GM12878 (cell line): Measurements from ENCODE around the gene MDFIC. TPM values are rescaled to one million over a fixed set of nuclear protein-coding genes. Genes with fewer than 3 reads are reported as not detected.

Experiments used
- ATAC-seq: fragments of 200-7000 bp; cut with Tn5 transposase; 3 replicates; pipeline ENCODE4 v1.9.1; 2020; ENCODE audit warnings: mild to moderate bottlenecking, moderate library complexity
- BruUV-seq: library from RNA; stranded (reverse); fragments of 400-500 nt; replicated peaks from 2 replicates; lab custom pipeline; 2021; lab: Mats Ljungman, UMichigan
- CTCF ChIA-PET: fragments of 300-600 bp; sonication (Branson Sonifier 250); formaldehyde crosslinking; extraction: SDS; loops from one replicate; lab custom pipeline; 2021; ENCODE audit warnings: inconsistent platforms; lab: Yijun Ruan, JAX
- POLR2A ChIA-PET: fragments of 350-600 bp; formaldehyde crosslinking; extraction: SDS; loops from one replicate; lab custom pipeline; 2021; ENCODE audit warnings: inconsistent platforms; lab: Charles Lee
- RAD21 ChIA-PET: fragments of 300-600 bp; sonication (Branson Sonifier 250); formaldehyde crosslinking; loops from one replicate; lab custom pipeline; 2023; ENCODE audit warnings: antibody characterized with exemption; ENCODE audit not compliant: unreplicated experiment; lab: Charles Lee
- SMC1A ChIA-PET: fragments of 300-600 bp; sonication (Branson Sonifier 250); formaldehyde crosslinking; loops from one replicate; lab custom pipeline; 2023; ENCODE audit not compliant: unreplicated experiment, uncharacterized antibody; lab: Charles Lee
- DNase-seq: peaks from one replicate; pipeline ENCODE4 v3.0.0-alpha.2; 2011; ENCODE audit warnings: low read depth, low spot score
- FAIRE-seq: peaks from 3 replicates; lab custom pipeline; 2011; peaks lifted over from hg19 to GRCh38; lab: Jason Lieb, UNC
- H2AFZ ChIP-seq: 2 replicates; pipeline ENCODE4 v1.6.0; 2011; ENCODE audit warnings: low read depth, low read length, control low read depth; ENCODE audit not compliant: control insufficient read depth
- H3K27ac ChIP-seq: 2 replicates; pipeline ENCODE4 v1.5.1; 2011; ENCODE audit warnings: control low read depth; ENCODE audit not compliant: control insufficient read depth, insufficient read depth
- H3K27me3 ChIP-seq, 2 experiments: replicated peaks in 1 of 2; 2 replicates each; pipeline versions ENCODE4 v1.6.0 to v1.6.1; 2011; ENCODE audit warnings: low read length in 1 of 2; ENCODE audit not compliant: control insufficient read depth in 2 of 2, insufficient read depth in 2 of 2
- H3K36me3 ChIP-seq, 2 experiments: 2 replicates each; pipeline ENCODE4 v1.5.1; 2011; ENCODE audit warnings: low read length in 1 of 2; ENCODE audit not compliant: control insufficient read depth in 2 of 2, insufficient read depth in 2 of 2
- H3K4me1 ChIP-seq: 2 replicates; pipeline ENCODE4 v1.6.1; 2011; ENCODE audit warnings: mild to moderate bottlenecking, low read length, moderate library complexity, mixed read lengths; ENCODE audit not compliant: control insufficient read depth, insufficient read depth
- H3K4me2 ChIP-seq: 2 replicates; pipeline ENCODE4 v1.6.0; 2011; ENCODE audit warnings: control low read depth; ENCODE audit not compliant: control insufficient read depth, insufficient read depth
- H3K4me3 ChIP-seq: fragments of 200-600 bp; sonication (generic); 2 replicates; pipeline ENCODE4 v1.5.1; 2016
- H3K79me2 ChIP-seq: 2 replicates; pipeline ENCODE4 v1.6.0; 2011; ENCODE audit warnings: low read length; ENCODE audit not compliant: control insufficient read depth, insufficient read depth
- H3K9ac ChIP-seq: 2 replicates; pipeline ENCODE4 v1.8.0; 2011; ENCODE audit warnings: low read length, control low read depth, mixed read lengths; ENCODE audit not compliant: control insufficient read depth, insufficient read depth
- H3K9me3 ChIP-seq: replicated peaks from 3 replicates; pipeline ENCODE4 v1.5.1; 2011; ENCODE audit warnings: mild to moderate bottlenecking, low read length; ENCODE audit not compliant: control insufficient read depth, insufficient read depth
- H4K20me1 ChIP-seq: 2 replicates; pipeline ENCODE4 v1.6.0; 2011; ENCODE audit not compliant: control insufficient read depth, insufficient read depth
- ATF7 ChIP-seq: fragments of 450-650 bp; IDR thresholded peaks from 2 replicates; pipeline ENCODE4 v1.6.1; 2016; ENCODE audit warnings: low read depth, mild to moderate bottlenecking
- CHD4 ChIP-seq: fragments of 200-600 bp; sonication (generic); IDR thresholded peaks from 2 replicates; pipeline ENCODE4 v1.6.1; 2016; ENCODE audit warnings: mild to moderate bottlenecking
- CREB1 ChIP-seq: IDR thresholded peaks from 2 replicates; pipeline ENCODE4 v1.6.1; 2012; ENCODE audit warnings: low read depth, mild to moderate bottlenecking, inconsistent platforms
- DPF2 ChIP-seq: fragments of 450-650 bp; IDR thresholded peaks from 2 replicates; pipeline ENCODE4 v1.6.1; 2017; ENCODE audit warnings: mild to moderate bottlenecking
- EZH2 ChIP-seq: IDR thresholded peaks from 2 replicates; pipeline ENCODE4 v1.6.1; 2012; ENCODE audit warnings: low read depth, mild to moderate bottlenecking, control low read depth, inconsistent platforms, low read length, borderline replicate concordance; ENCODE audit not compliant: control insufficient read depth
- FOXM1 ChIP-seq: IDR thresholded peaks from 2 replicates; pipeline ENCODE4 v1.6.1; 2012; ENCODE audit warnings: low read depth, mild to moderate bottlenecking, inconsistent platforms, low read length, moderate library complexity
- GABPA ChIP-seq: IDR thresholded peaks from 2 replicates; pipeline ENCODE4 v1.6.1; 2014; ENCODE audit warnings: antibody characterized with exemption, low read depth, mild to moderate bottlenecking, inconsistent platforms
- IKZF1 ChIP-seq: fragments of 450-650 bp; conservative IDR thresholded peaks from 2 replicates; pipeline ENCODE4 v1.6.1; 2017; ENCODE audit warnings: antibody characterized with exemption, mild to moderate bottlenecking
- IKZF2 ChIP-seq, 2 experiments: fragments of 450-650 bp; IDR thresholded peaks; 2 replicates each; pipeline ENCODE4 v1.6.1; 2017; ENCODE audit warnings: mild to moderate bottlenecking in 2 of 2, moderate library complexity in 2 of 2
- JUNB ChIP-seq: IDR thresholded peaks from 2 replicates; pipeline ENCODE4 v1.6.1; 2016; ENCODE audit warnings: antibody characterized with exemption, mild to moderate bottlenecking
- MTA2 ChIP-seq: fragments of 450-650 bp; IDR thresholded peaks from 2 replicates; pipeline ENCODE4 v1.6.1; 2016; ENCODE audit warnings: low read depth, mild to moderate bottlenecking, moderate library complexity
- NFIC ChIP-seq: IDR thresholded peaks from 2 replicates; pipeline ENCODE4 v1.6.1; 2012; ENCODE audit warnings: low read depth, mild to moderate bottlenecking, inconsistent platforms, low read length, moderate library complexity
- PAX5 ChIP-seq: IDR thresholded peaks from 2 replicates; pipeline ENCODE4 v1.6.1; 2011; ENCODE audit warnings: low read depth, low read length, borderline replicate concordance
- SPI1 ChIP-seq: IDR thresholded peaks from 2 replicates; pipeline ENCODE4 v1.6.1; 2011; ENCODE audit warnings: low read depth, mild to moderate bottlenecking, low read length, moderate library complexity, borderline replicate concordance; ENCODE audit not compliant: insufficient read depth
- WGBS: methylation state at CpG from one replicate; pipeline ENCODE4 v1.1.6; 2016; ENCODE audit warnings: low lambda C conversion rate; ENCODE audit not compliant: insufficient replicate concordance, insufficient coverage; ENCODE audit errors: missing lambda C conversion rate; 5-methylcytosine and 5-hydroxymethylcytosine counted together
- in situ Hi-C: fragments of 300-500 bp; cut with MboI; formaldehyde crosslinking; loops from 9 replicates; pipeline ENCODE4 v1.14.3; 2018; ENCODE audit warnings: mixed read lengths
- intact Hi-C: fragments of 100-400 bp; cut with micrococcal nuclease; formaldehyde crosslinking; loops from one replicate; pipeline ENCODE4 v1.14.2; 2022; ENCODE audit not compliant: unreplicated experiment
- polyA plus RNA-seq, 11 experiments: library from polyadenylated mRNA; depleted of rRNA in 4 of 11; unstranded in 6 of 11; stranded (reverse) in 5 of 11; fragments of >200 nt; fragmentation: Nextera tagmentation in 4 of 11; fragmentation: Illumina TruSeq in 1 of 11; extraction: Ambion mirVana in 4 of 11; extraction: Trizol in 1 of 11; gene quantifications; 1 replicate in 1 of 11; 2 replicates in 10 of 11; pipeline versions ENCODE4 v1.2.1 to v1.2.3, GENCODE V29; 2011 to 2016; ENCODE audit warnings: inconsistent platforms in 2 of 11, missing spikeins in 2 of 11, low read depth in 1 of 11
- total RNA-seq, 4 experiments: library from RNA; depleted of rRNA in 3 of 4; stranded (reverse); fragments of >200 nt in 3 of 4; fragmentation: Illumina TruSeq in 1 of 4; extraction: Trizol in 1 of 4; gene quantifications; 2 replicates each; pipeline versions ENCODE4 v1.2.1 to v1.2.3, GENCODE V29; 2013 to 2021

The MDFIC gene
- total and polyA plus RNA-seq, 10 of the 15 experiments (the other 5 are each of a cell fraction or from before 2014, with no cell fraction given), result 7.3 to 58.4 (median 40.0) TPM

DNA sequence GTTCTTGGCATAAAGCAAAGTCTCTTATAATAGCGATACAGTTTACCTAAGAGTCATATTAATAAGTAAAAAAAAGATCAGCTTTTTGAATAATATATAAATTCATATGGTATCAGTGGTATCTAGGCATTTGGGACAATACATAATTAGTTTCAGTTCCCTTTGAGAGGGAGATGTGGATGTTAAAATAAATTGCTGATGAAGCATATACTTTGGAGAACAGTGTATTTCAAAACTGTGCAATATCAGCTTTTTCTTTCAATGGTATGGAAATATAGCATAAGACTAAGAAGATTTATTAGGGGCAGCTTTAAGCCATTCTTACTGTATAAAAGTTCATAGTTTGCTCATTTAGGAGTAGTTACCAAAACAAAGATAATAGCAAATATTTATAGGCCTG is 35.5 kb downstream of the MDFIC start:
- no peak overlapping the region for H3K4me2 ChIP-seq
- no TSS peak for BruUV-seq
- CTCF ChIA-PET, result interaction anchor here (0.5 to 3.7 kb wide), 5 partner anchors 11 to 1245 kb away, joined by 3 to 20 read pairs (median 5); no protein-coding TSS in a partner anchor
- H3K27me3 ChIP-seq, result no peaks in the 10 kb centered on the region
- H3K36me3 ChIP-seq, result peaks cover 0 to 5% of the 10 kb centered on the region in 2 experiments; a peak in 2 of 4 replicates
- H3K4me1 ChIP-seq, result peaks cover 12% of the 10 kb centered on the region; the same call in 1 of the 2 replicates
- ATAC-seq (no peak; the same call in 2 of the 3 replicates), DNase-seq (no peak), FAIRE-seq (no peak)
- in situ Hi-C loops (no loop called here), intact Hi-C loops (no loop called here)
- 100% methylated on average over 1 of the region's 1 CpG for WGBS
- H3K9me3 ChIP-seq, result no peaks in the 10 kb centered on the region
- no peak overlapping the region for H3K27ac ChIP-seq
- SMC1A ChIA-PET, result interaction anchor here (0.9 to 3.0 kb wide), 9 partner anchors 11 to 91 kb away, joined by 3 to 11 read pairs (median 4); no protein-coding TSS in a partner anchor
- TF ChIP-seq JUNB (no peak), SPI1 (peak; percentile 41; the same call in 1 of the 2 replicates)
- H4K20me1 ChIP-seq, result no peaks in the 10 kb centered on the region
- H3K79me2 ChIP-seq, result peaks cover 37% of the 10 kb centered on the region
- POLR2A ChIA-PET, result interaction anchor here (0.8 to 1.2 kb wide), 2 partner anchors 12 to 39 kb away, joined by 3 to 4 read pairs; no protein-coding TSS in a partner anchor
- RAD21 ChIA-PET, result interaction anchor here (0.6 to 1.4 kb wide), 6 partner anchors 18 to 92 kb away, joined by 3 to 6 read pairs (median 3); no protein-coding TSS in a partner anchor
- no peak overlapping the region for H2AFZ ChIP-seq
- H3K9ac ChIP-seq, result no peak overlapping the region
- H3K4me3 ChIP-seq, result no peak overlapping the region

DNA sequence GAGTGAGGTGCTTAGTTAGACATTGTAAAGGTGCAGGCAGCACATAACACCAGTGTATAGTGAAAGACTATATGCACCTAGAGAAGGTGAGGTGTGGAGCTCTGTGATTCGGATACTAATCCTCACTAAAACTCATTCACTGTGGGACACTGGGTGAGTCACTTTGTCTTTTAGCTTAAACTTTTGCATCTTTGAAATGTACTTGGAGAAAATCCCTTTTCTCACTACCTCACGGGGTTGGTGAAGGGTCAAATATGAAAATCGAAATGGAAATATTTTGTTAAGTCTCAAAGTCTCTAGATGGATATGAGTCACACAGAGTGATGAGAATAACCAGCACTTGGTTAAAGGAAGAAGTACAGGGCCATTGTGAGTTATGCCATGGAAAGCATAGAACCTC is 38.0 kb downstream of the MDFIC start:
- ChIA-PET SMC1A (interaction anchor here (1.0 to 3.0 kb wide), 5 partner anchors 20 to 43 kb away, joined by 3 to 11 read pairs (median 6); no protein-coding TSS in a partner anchor), CTCF (interaction anchor here (1.0 to 3.7 kb wide), 3 partner anchors 11 to 94 kb away, joined by 3 to 20 read pairs (median 4); no protein-coding TSS in a partner anchor), POLR2A (interaction anchor here (1.1 kb wide), 1 partner anchor 17 kb away, joined by 3 read pairs; no protein-coding TSS in a partner anchor), RAD21 (interaction anchor here (1.2 to 1.5 kb wide), 2 partner anchors 33 to 36 kb away, joined by 4 to 5 read pairs; no protein-coding TSS in a partner anchor)
- Histone ChIP-seq H3K27ac (no peak overlapping the region), H2AFZ (no peak overlapping the region), H3K9ac (no peak overlapping the region), H3K27me3 (no peaks in the 10 kb centered on the region), H3K4me1 (peaks cover 12% of the 10 kb centered on the region; the same call in 1 of the 2 replicates), H3K36me3 (peaks cover 0 to 8% of the 10 kb centered on the region in 2 experiments; a peak in 2 of 4 replicates), H3K4me3 (peak overlapping the region; percentile 10; the same call in 1 of the 2 replicates), H4K20me1 (no peaks in the 10 kb centered on the region), H3K79me2 (peaks cover 44% of the 10 kb centered on the region), H3K9me3 (no peaks in the 10 kb centered on the region), H3K4me2 (no peak overlapping the region)
- TF ChIP-seq IKZF2 (IDR thresholded peaks at IDR 0.05) (peak in 1 of 2 experiments; percentile 21; a peak in 1 of 4 replicates), GABPA (peak; percentile 19; the same call in 1 of the 2 replicates), NFIC (peak; percentile 59; the same call in 1 of the 2 replicates), CHD4 (no peak), DPF2 (peak; percentile 19; the same call in 1 of the 2 replicates), IKZF1 (peak; percentile 39; the same call in 1 of the 2 replicates), EZH2 (no peak), MTA2 (0 out of 2 replicates have a peak, but pooled peaks have one; percentile 11), ATF7 (peak; percentile 27; the same call in 1 of the 2 replicates), FOXM1 (no peak), CREB1 (0 out of 2 replicates have a peak, but pooled peaks have one; percentile 25), JUNB (peak; percentile 47), PAX5 (no peak)
- ATAC-seq, result peak; percentile 83
- no TSS peak for BruUV-seq
- in situ Hi-C loops, result no loop called here
- peak; percentile 64 for FAIRE-seq
- WGBS, result 21% methylated on average over 3 of the region's 3 CpGs
- peak; percentile 38 for DNase-seq
- intact Hi-C loops, result no loop called here
